Measurements from ENCODE around the gene EXOC2. TPM values are rescaled to one million over a fixed set of nuclear protein-coding genes. Genes with fewer than 3 reads are reported as not detected.

The EXOC2 gene
- total and polyA plus RNA-seq, 10 of the 15 experiments (the other 5 are each of a cell fraction or from before 2014, with no cell fraction given), result 8.7 to 32.8 (median 20.7) TPM

- TF ChIP-seq JUND (IDR thresholded peaks at IDR 0.05; ENCODE audit: low read depth, low read length) (no peak), DPF2 (IDR thresholded peaks at IDR 0.05) (peak; percentile 67; the same call in 1 of the 2 replicates), TBL1XR1 (IDR thresholded peaks at IDR 0.05; ENCODE audit: low read depth, low read length) (peak; percentile 55; the same call in 1 of the 2 replicates), POLR2A (IDR thresholded peaks at IDR 0.05; ENCODE audit: low read depth, low read length) (peak; percentile 93), SMAD1 (IDR thresholded peaks at IDR 0.05; ENCODE audit: low read depth, partially characterized antibody) (no peak), CTCF (IDR thresholded peaks at IDR 0.05 in 2 of 3, conservative IDR thresholded peaks at IDR 0.05 in 1 of 3; ENCODE audit: control insufficient read depth in 2 of 3, extremely low read depth in 1 of 3, insufficient read depth in 1 of 3, low read depth in 3 of 3, low read length in 3 of 3) (no peak), ZBTB4 (CRISPR knock-in tag; IDR thresholded peaks at IDR 0.05) (no peak), FOS (IDR thresholded peaks at IDR 0.05; ENCODE audit: borderline replicate concordance, extremely low read depth, insufficient read length) (no peak), IRF5 (IDR thresholded peaks at IDR 0.05; ENCODE audit: borderline replicate concordance) (no peak), NBN (IDR thresholded peaks at IDR 0.05) (peak; percentile 69), SREBF2 (IDR thresholded peaks at IDR 0.05; ENCODE audit: low read length) (no peak), SP1 (IDR thresholded peaks at IDR 0.05; ENCODE audit: low read depth, low read length) (peak; percentile 66), EZH2 (IDR thresholded peaks at IDR 0.05; ENCODE audit: borderline replicate concordance, control insufficient read depth, low read depth, low read length) (no peak), RAD51 (IDR thresholded peaks at IDR 0.05) (peak; percentile 50; the same call in 1 of the 2 replicates), BCL11A (IDR thresholded peaks at IDR 0.05; ENCODE audit: low read depth, low read length) (0 out of 2 replicates have a peak, but pooled peaks have one; percentile 20), SPI1 (IDR thresholded peaks at IDR 0.05; ENCODE audit: borderline replicate concordance, insufficient read depth, low read depth, low read length) (peak; percentile 66; the same call in 1 of the 2 replicates), ZNF384 (IDR thresholded peaks at IDR 0.05; ENCODE audit: borderline replicate concordance, low read depth, low read length) (no peak), IKZF1 (conservative IDR thresholded peaks at IDR 0.05) (peak; percentile 86), YY1 (IDR thresholded peaks at IDR 0.05; ENCODE audit: low read depth, low read length) (peak; percentile 94), RELB (IDR thresholded peaks at IDR 0.05; ENCODE audit: low read depth) (no peak), MXI1 (IDR thresholded peaks at IDR 0.05; ENCODE audit: low read depth, low read length) (peak; percentile 91)
Observed at GRCh38 chr6:692858-693722, at the start of gene EXOC2 (continued).
